Skeletal muscle satellite cell (primary cell): ENCODE measurements around the gene TBC1D32.

Source experiments
- H3K27me3 ChIP-seq: 2 replicates; pipeline ENCODE4 v1.7.0; 2013; ENCODE audit warnings: low read length; ENCODE audit not compliant: control insufficient read depth, insufficient read depth
- H3K36me3 ChIP-seq: 2 replicates; pipeline ENCODE4 v1.7.0; 2013; ENCODE audit warnings: mild to moderate bottlenecking, control low read depth, low read length; ENCODE audit not compliant: insufficient read depth
- H3K4me1 ChIP-seq: 2 replicates; pipeline ENCODE4 v1.7.0; 2013; ENCODE audit warnings: low read length; ENCODE audit not compliant: control insufficient read depth, insufficient read depth
- H3K4me2 ChIP-seq: 2 replicates; pipeline ENCODE4 v1.7.0; 2013; ENCODE audit warnings: mild to moderate bottlenecking, low read length
- H3K4me3 ChIP-seq: 2 replicates; pipeline ENCODE4 v1.7.0; 2013; ENCODE audit warnings: low read length
- H3K9ac ChIP-seq: 2 replicates; pipeline ENCODE4 v1.7.0; 2013; ENCODE audit warnings: mild to moderate bottlenecking, low read depth, low read length, moderate library complexity
- H3K9me3 ChIP-seq: replicated peaks from 2 replicates; pipeline ENCODE4 v1.7.0; 2013; ENCODE audit warnings: mild to moderate bottlenecking, control low read depth, low read length

The TBC1D32 gene

DNA sequence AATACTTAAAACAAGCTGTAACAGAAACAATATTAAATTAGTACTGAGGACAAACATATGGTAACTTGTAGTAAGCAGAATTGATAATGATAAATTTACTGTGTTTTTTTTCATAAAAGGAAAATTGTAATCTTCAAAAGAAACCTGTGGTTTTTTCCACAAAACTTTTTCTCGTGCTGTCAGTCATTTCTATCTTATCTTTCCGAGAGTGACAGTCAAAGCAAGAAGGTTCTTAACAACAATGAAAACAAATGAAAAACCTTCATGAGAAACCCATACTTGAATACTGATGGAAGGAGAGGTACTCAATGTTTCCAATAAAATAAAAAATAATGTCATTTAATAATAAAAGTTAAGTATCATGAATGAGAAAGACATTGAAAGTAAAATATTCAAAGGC, 174.0 kb downstream of the TBC1D32 start:
- Histone ChIP-seq H3K4me3 (no peak overlapping the region), H3K9me3 (no peaks in the 10 kb centered on the region), H3K4me1 (peaks cover 6% of the 10 kb centered on the region), H3K36me3 (no peaks in the 10 kb centered on the region), H3K27me3 (no peaks in the 10 kb centered on the region), H3K4me2 (no peak overlapping the region), H3K9ac (no peak overlapping the region)

DNA sequence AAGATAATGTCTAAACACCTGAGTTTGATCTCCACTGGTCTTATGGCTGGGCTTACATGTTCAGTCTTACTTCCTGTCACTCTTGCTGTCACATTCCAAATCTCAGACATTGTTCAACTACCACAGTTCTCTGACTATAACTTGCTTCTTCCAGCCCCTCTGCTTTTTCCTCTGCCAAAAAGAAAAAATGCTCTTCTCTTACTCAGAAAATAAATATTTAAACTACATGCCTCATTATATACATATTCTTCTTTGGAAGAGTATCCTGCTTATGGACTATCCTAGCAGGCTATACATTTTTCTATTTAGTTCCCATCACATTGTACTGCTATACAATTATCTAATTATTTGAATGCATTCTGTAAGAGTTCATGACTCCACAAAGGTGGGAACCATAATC, 175.4 kb downstream of the TBC1D32 start:
- Histone ChIP-seq H3K27me3 (no peaks in the 10 kb centered on the region), H3K4me3 (no peak overlapping the region), H3K4me2 (no peak overlapping the region), H3K9ac (no peak overlapping the region), H3K4me1 (peaks cover 6% of the 10 kb centered on the region), H3K9me3 (no peaks in the 10 kb centered on the region), H3K36me3 (no peaks in the 10 kb centered on the region)

- Histone ChIP-seq H3K9ac (no peak overlapping the region), H3K9me3 (no peaks in the 10 kb centered on the region), H3K4me2 (no peak overlapping the region), H3K27me3 (no peaks in the 10 kb centered on the region), H3K36me3 (no peaks in the 10 kb centered on the region), H3K4me3 (no peak overlapping the region), H3K4me1 (peaks cover 6% of the 10 kb centered on the region)
Observed at GRCh38 chr6:121158438-121158837, 175.8 kb downstream of the TBC1D32 start.

DNA sequence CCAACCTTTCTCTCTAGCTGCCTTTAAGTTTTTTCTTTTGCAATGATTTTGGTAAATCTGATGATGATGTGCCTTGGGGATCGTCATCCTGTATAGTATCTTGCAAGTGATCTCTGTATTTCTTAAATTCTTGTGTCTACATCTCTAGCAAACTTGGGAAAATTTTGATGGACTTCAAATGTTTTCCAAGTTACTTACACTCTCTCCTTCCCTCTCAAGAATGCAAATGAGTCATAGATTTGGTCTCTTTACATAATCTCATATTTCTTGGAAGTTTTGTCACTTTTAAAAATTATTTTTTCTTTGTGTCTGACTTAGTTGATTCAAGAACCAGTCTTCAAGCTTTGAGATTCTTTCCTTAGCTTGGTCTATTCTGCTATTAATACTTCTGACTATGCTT, 176.4 kb downstream of the TBC1D32 start:
- no peaks in the 10 kb centered on the region for H3K27me3 ChIP-seq
- H3K9me3 ChIP-seq: no peaks in the 10 kb centered on the region
- H3K9ac ChIP-seq: no peak overlapping the region
- peaks cover 4% of the 10 kb centered on the region for H3K36me3 ChIP-seq
- no peak overlapping the region for H3K4me2 ChIP-seq
- peaks cover 6% of the 10 kb centered on the region for H3K4me1 ChIP-seq
- H3K4me3 ChIP-seq: no peak overlapping the region

- H3K4me1 ChIP-seq: peaks cover 5% of the 10 kb centered on the region
- H3K4me2 ChIP-seq: no peak overlapping the region
- H3K4me3 ChIP-seq: no peak overlapping the region
Observed at GRCh38 chr6:121143476-121143875, 190.8 kb downstream of the TBC1D32 start.

DNA sequence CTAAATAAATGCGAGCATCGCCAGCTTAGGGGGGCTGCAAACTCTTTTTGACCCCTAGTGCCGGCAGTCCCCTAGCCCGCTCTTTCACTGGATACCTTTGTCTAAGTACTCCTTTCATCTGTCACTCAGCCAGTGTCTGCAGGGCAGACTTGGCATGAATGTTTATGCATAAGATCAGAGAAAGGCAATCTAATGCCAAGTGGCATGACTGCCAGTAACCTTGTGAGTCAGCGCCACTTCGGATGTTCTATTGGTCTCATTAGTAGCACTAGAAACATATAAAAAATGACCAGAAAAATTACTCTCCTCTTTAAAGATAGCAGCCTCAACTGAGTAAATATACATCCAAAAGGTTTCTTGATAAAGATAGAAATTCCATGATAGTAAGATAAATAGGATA, 192.2 kb downstream of the TBC1D32 start:
- Histone ChIP-seq H3K36me3 (no peaks in the 10 kb centered on the region), H3K4me1 (peaks cover 5% of the 10 kb centered on the region), H3K9me3 (no peaks in the 10 kb centered on the region), H3K27me3 (no peaks in the 10 kb centered on the region), H3K4me3 (no peak overlapping the region), H3K9ac (no peak overlapping the region), H3K4me2 (no peak overlapping the region)

More at GRCh38 chr6:121143476-121143875, 190.8 kb downstream of the TBC1D32 start:
- H3K9me3 ChIP-seq: no peaks in the 10 kb centered on the region
- no peaks in the 10 kb centered on the region for H3K27me3 ChIP-seq
- no peaks in the 10 kb centered on the region for H3K36me3 ChIP-seq
- H3K9ac ChIP-seq: no peak overlapping the region

GRCh38 chr6:121135425-121135824, 198.9 kb downstream of the TBC1D32 start:
- Histone ChIP-seq H3K4me2 (no peak overlapping the region), H3K9ac (no peak overlapping the region), H3K36me3 (no peaks in the 10 kb centered on the region)

DNA sequence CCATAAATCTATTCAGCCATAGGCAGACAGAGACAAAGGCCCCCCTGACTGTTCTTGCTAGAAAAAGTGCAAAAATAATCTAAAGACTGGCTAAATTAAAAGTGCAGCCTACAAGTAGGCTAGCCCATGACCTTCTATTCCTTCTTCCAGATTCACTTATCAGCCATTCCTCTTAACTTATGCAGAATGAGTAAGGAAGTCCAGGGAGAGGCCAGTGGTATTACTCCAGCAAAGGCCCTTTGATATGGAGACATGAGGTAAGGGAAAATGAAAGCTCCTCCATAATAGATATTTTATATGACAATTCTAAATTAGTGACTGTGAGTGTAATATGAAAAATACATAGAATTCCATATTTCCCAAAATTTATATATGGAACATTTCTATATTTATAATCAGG, 199.4 kb downstream of the TBC1D32 start:
- Histone ChIP-seq H3K4me2 (no peak overlapping the region), H3K9ac (no peak overlapping the region)

More at GRCh38 chr6:121135425-121135824, 198.9 kb downstream of the TBC1D32 start:
- no peaks in the 10 kb centered on the region for H3K27me3 ChIP-seq
- no peaks in the 10 kb centered on the region for H3K4me1 ChIP-seq
- H3K9me3 ChIP-seq: no peaks in the 10 kb centered on the region
- H3K4me3 ChIP-seq: no peak overlapping the region

DNA sequence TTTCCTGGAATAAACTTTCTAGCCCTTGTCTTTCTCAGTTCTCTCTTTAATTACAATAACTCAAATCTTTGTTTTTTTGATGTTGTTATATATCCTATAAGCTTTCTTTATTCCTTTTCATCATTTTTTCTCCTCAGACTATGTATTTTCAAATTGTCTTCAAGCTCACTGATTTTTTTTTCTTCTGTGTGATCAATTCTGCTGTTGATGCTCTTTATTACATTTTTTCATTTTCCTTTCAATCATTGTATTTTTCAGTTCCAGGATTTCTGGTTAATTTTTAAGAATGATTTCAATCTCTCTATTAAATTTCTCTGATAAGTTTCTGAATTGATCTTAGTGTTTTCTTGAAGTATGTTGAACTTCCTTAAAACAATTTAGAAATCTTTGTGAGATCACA, 209.7 kb downstream of the TBC1D32 start:
- Histone ChIP-seq H3K4me2 (no peak overlapping the region), H3K9me3 (peaks cover 5% of the 10 kb centered on the region), H3K4me3 (no peak overlapping the region), H3K4me1 (no peaks in the 10 kb centered on the region), H3K36me3 (peaks cover 12% of the 10 kb centered on the region), H3K27me3 (no peaks in the 10 kb centered on the region), H3K9ac (no peak overlapping the region)

More for the DNA sequence above, 199.4 kb downstream of the TBC1D32 start:
- H3K36me3 ChIP-seq: no peaks in the 10 kb centered on the region
- H3K4me1 ChIP-seq: no peaks in the 10 kb centered on the region
- no peaks in the 10 kb centered on the region for H3K9me3 ChIP-seq
- no peaks in the 10 kb centered on the region for H3K27me3 ChIP-seq
- H3K4me3 ChIP-seq: no peak overlapping the region

DNA sequence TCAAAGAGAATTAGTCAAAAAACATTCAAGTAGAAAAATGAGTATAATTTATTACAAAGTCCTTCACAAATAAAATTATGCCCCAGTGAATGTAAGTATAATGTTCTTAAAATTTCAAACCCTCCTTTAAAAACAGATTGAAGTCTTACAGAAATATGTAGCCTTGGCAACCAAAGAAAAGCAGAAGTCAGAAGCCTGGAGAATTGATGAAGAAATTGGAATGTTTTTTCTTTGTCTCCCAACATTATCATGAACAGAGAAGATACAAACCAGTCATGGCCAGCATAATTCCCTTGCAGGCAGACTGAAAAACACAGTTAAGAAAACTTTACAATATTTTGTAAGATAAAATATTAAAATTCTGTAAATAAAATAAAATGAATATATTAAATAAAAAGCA, 221.9 kb downstream of the TBC1D32 start:
- H3K9ac ChIP-seq: no peak overlapping the region
- H3K9me3 ChIP-seq: no peaks in the 10 kb centered on the region
- H3K36me3 ChIP-seq: no peaks in the 10 kb centered on the region
- no peaks in the 10 kb centered on the region for H3K4me1 ChIP-seq
- no peaks in the 10 kb centered on the region for H3K27me3 ChIP-seq
- no peak overlapping the region for H3K4me3 ChIP-seq
- H3K4me2 ChIP-seq: no peak overlapping the region

- Histone ChIP-seq H3K4me1 (no peaks in the 10 kb centered on the region), H3K27me3 (no peaks in the 10 kb centered on the region), H3K4me2 (no peak overlapping the region), H3K4me3 (no peak overlapping the region), H3K9ac (no peak overlapping the region), H3K36me3 (no peaks in the 10 kb centered on the region), H3K9me3 (no peaks in the 10 kb centered on the region)
Observed at GRCh38 chr6:121110733-121111132, 223.5 kb downstream of the TBC1D32 start.

DNA sequence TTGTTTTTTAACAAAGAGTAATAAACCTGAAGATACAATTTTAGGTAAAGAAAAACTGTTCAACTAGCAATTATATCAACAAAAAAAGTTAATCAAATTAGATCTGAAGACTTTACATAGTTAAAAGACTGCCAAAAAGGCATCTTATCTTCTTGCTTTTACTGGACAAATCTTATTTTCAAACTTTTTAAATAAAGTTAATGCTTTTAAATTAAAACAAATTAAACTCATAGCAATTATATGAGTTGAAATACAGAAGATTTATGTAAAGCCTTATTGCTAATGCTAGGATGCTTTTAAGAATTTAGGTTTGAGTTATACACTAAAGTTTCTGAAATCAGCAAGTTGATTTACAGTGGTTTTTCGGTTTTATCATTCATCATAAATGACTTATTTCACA, 227.3 kb downstream of the TBC1D32 start:
- H3K4me1 ChIP-seq: no peaks in the 10 kb centered on the region
- no peak overlapping the region for H3K4me2 ChIP-seq

More for the DNA sequence above, 227.3 kb downstream of the TBC1D32 start:
- H3K9me3 ChIP-seq: no peaks in the 10 kb centered on the region
- no peak overlapping the region for H3K9ac ChIP-seq
- H3K27me3 ChIP-seq: no peaks in the 10 kb centered on the region
- H3K4me3 ChIP-seq: no peak overlapping the region
- no peaks in the 10 kb centered on the region for H3K36me3 ChIP-seq
